Spleen (tissue), 7 donors: ENCODE results near the gene FCHO2.

Experiments
- POLR2A ChIP-seq, 3 donors: fragments of 450-650 bp; IDR thresholded peaks; one replicate each; pipeline ENCODE4 v1.5.1; 2017; ENCODE audit warnings: antibody characterized with exemption in 3 of 3, mild to moderate bottlenecking in 1 of 3
- POLR2AphosphoS5 ChIP-seq, 3 donors: sonication (generic); formaldehyde crosslinking; IDR thresholded peaks; one replicate each; pipeline ENCODE4 v1.5.1; 2017; ENCODE audit warnings: antibody characterized with exemption in 3 of 3
- TF ChIP-seq, protein P1 (sequence below), 11 experiments: fragments of 200-600 bp in 7 of 11; fragments of 450-650 bp in 4 of 11; sonication (generic) in 4 of 11; IDR thresholded peaks in 8 of 11; conservative IDR thresholded peaks in 3 of 11; 1 replicate in 7 of 11; 2 replicates in 4 of 11; pipeline versions ENCODE4 v1.4.0 to v1.8.0; 2016 to 2021; ENCODE audit warnings: antibody characterized with exemption in 11 of 11, inconsistent platforms in 4 of 11, mild to moderate bottlenecking in 1 of 11
- donor health status: DM: no; HTN: no; CAD: no; lungs with moderate emphysema.
- donor health status: DM: no; HTN: no; CAD: no.
- donor health status: DM: no; HTN: no; CAD: no.

GRCh38 chr5:73139485-73139884 lies 183.6 kb downstream of the FCHO2 start:
- TF ChIP-seq, protein P1, sequence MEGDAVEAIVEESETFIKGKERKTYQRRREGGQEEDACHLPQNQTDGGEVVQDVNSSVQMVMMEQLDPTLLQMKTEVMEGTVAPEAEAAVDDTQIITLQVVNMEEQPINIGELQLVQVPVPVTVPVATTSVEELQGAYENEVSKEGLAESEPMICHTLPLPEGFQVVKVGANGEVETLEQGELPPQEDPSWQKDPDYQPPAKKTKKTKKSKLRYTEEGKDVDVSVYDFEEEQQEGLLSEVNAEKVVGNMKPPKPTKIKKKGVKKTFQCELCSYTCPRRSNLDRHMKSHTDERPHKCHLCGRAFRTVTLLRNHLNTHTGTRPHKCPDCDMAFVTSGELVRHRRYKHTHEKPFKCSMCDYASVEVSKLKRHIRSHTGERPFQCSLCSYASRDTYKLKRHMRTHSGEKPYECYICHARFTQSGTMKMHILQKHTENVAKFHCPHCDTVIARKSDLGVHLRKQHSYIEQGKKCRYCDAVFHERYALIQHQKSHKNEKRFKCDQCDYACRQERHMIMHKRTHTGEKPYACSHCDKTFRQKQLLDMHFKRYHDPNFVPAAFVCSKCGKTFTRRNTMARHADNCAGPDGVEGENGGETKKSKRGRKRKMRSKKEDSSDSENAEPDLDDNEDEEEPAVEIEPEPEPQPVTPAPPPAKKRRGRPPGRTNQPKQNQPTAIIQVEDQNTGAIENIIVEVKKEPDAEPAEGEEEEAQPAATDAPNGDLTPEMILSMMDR (IDR thresholded peaks at IDR 0.05 in 8 of 11, conservative IDR thresholded peaks at IDR 0.05 in 3 of 11): no peak
- TF ChIP-seq POLR2AphosphoS5 (IDR thresholded peaks at IDR 0.05) (no peak), POLR2A (IDR thresholded peaks at IDR 0.05) (no peak)
